HCT116 (cell line): Measurements from ENCODE around the gene GRID2. TPM values are rescaled to one million over a fixed set of nuclear protein-coding genes. Genes with fewer than 3 reads are reported as not detected.

Experiments
- ATAC-seq: fragments of 200-7000 bp; cut with Tn5 transposase; 2 replicates; pipeline ENCODE4 v1.9.1; 2020; ENCODE audit warnings: mild to moderate bottlenecking, moderate library complexity
- BruUV-seq: library from RNA; stranded (reverse); fragments of 400-500 nt; replicated peaks from 2 replicates; lab custom pipeline; 2021; lab: Mats Ljungman, UMichigan
- CTCF ChIA-PET: fragments of 300-600 bp; sonication (Branson Sonifier 250); formaldehyde crosslinking; loops from one replicate; lab custom pipeline; 2021; ENCODE audit warnings: antibody characterized with exemption; lab: Charles Lee
- POLR2A ChIA-PET: fragments of 300-600, 350-600 bp; sonication (Branson Sonifier 250); formaldehyde crosslinking; loops from one replicate; lab custom pipeline; 2021; ENCODE audit warnings: antibody characterized with exemption; lab: Charles Lee
- RAD21 ChIA-PET, 2 experiments: fragments of 300-600 bp; sonication (Branson Sonifier 250); formaldehyde crosslinking; loops; one replicate each; lab custom pipeline; 2023; ENCODE audit warnings: low total read pairs in 2 of 2; ENCODE audit not compliant: uncharacterized antibody in 2 of 2, unreplicated experiment in 2 of 2, low non-redundant PET in 1 of 2; lab: Charles Lee
- DNase-seq: peaks from one replicate; pipeline ENCODE4 v3.0.0-alpha.2; 2010; ENCODE audit warnings: low read depth, low spot score
- H2AFZ ChIP-seq: fragments of 200-600 bp; shearing (Covaris generic), sonication (generic); 2 replicates; pipeline ENCODE4 v1.6.1; 2017; ENCODE audit warnings: low read depth, mixed run types, mixed read lengths, antibody characterized with exemption, low read length; ENCODE audit not compliant: poor library complexity, severe bottlenecking
- H3K27ac ChIP-seq: 2 replicates; pipeline ENCODE4 v1.5.1; 2012; ENCODE audit warnings: low read depth, low read length
- H3K27me3 ChIP-seq: fragments of 200-600 bp; sonication (generic); 2 replicates; pipeline ENCODE4 v1.6.1; 2016; ENCODE audit warnings: mixed run types, low read length, mixed read lengths; ENCODE audit not compliant: insufficient read depth
- H3K36me3 ChIP-seq, 2 experiments: fragments of 200-500 bp in 1 of 2; fragments of 200-600 bp in 1 of 2; sonication (Bioruptor generic) in 1 of 2; sonication (generic) in 1 of 2; 2 replicates each; pipeline versions ENCODE4 v1.5.1 to v1.6.1; 2014 to 2016; ENCODE audit warnings: low read length in 2 of 2, inconsistent platforms in 1 of 2, mixed read lengths in 1 of 2, mixed run types in 1 of 2; ENCODE audit not compliant: insufficient read depth in 2 of 2, control insufficient read depth in 1 of 2
- H3K4me1 ChIP-seq, 2 experiments: fragments of 200-600 bp in 1 of 2; sonication (generic) in 1 of 2; 2 replicates each; pipeline versions ENCODE4 v1.5.1 to v1.6.1; 2012 to 2017; ENCODE audit warnings: low read length in 2 of 2, inconsistent platforms in 1 of 2, mild to moderate bottlenecking in 1 of 2, mixed read lengths in 1 of 2, mixed run types in 1 of 2, moderate library complexity in 1 of 2; ENCODE audit not compliant: insufficient read depth in 2 of 2, control insufficient read depth in 1 of 2
- H3K4me2 ChIP-seq: fragments of 200-600 bp; sonication (generic); 2 replicates; pipeline ENCODE4 v1.6.1; 2017; ENCODE audit warnings: mixed run types, low read length, mixed read lengths
- H3K4me3 ChIP-seq, 2 experiments: fragments of 200-600 bp in 1 of 2; sonication (generic) in 1 of 2; replicated peaks in 1 of 2; 2 replicates each; pipeline ENCODE4 v1.5.1; 2011 to 2016; ENCODE audit warnings: low read length in 2 of 2, control low read depth in 1 of 2, low read depth in 1 of 2, mild to moderate bottlenecking in 1 of 2, mixed read lengths in 1 of 2, mixed run types in 1 of 2
- H3K79me2 ChIP-seq: fragments of 200-600 bp; sonication (generic); 2 replicates; pipeline ENCODE4 v1.6.1; 2017; ENCODE audit warnings: mild to moderate bottlenecking, mixed run types, low read length, moderate library complexity, mixed read lengths; ENCODE audit not compliant: insufficient read depth
- H3K9ac ChIP-seq: fragments of 200-600 bp; sonication (generic); 2 replicates; pipeline ENCODE4 v1.6.1; 2016; ENCODE audit warnings: low read length, mixed read lengths
- H3K9me2 ChIP-seq: fragments of 200-600 bp; sonication (generic), shearing (Covaris generic); 2 replicates; pipeline ENCODE4 v1.6.1; 2017; ENCODE audit warnings: mixed run types, mild to moderate bottlenecking, moderate library complexity; ENCODE audit not compliant: insufficient read depth
- H3K9me3 ChIP-seq, 2 experiments: fragments of 200-500 bp in 1 of 2; fragments of 200-600 bp in 1 of 2; sonication (Bioruptor generic) in 1 of 2; sonication (generic) in 1 of 2; 2 replicates each; pipeline ENCODE4 v1.6.1; 2014 to 2017; ENCODE audit warnings: low read length in 2 of 2, mixed read lengths in 2 of 2, inconsistent platforms in 1 of 2, low read depth in 1 of 2, mild to moderate bottlenecking in 1 of 2, mixed run types in 1 of 2, moderate library complexity in 1 of 2; ENCODE audit not compliant: control insufficient read depth in 1 of 2, insufficient read depth in 1 of 2
- H4K20me1 ChIP-seq: fragments of 200-600 bp; sonication (generic), shearing (Covaris generic); 2 replicates; pipeline ENCODE4 v1.6.1; 2017; ENCODE audit warnings: mixed run types, mild to moderate bottlenecking, moderate library complexity; ENCODE audit not compliant: insufficient read depth
- CEBPB ChIP-seq: IDR thresholded peaks from 2 replicates; pipeline ENCODE4 v1.6.1; 2012; ENCODE audit warnings: low read depth
- EGR1 ChIP-seq: IDR thresholded peaks from 2 replicates; pipeline ENCODE4 v1.6.1; 2012; ENCODE audit warnings: low read depth
- ELF1 ChIP-seq: IDR thresholded peaks from 2 replicates; pipeline ENCODE4 v1.6.1; 2012; ENCODE audit warnings: low read depth, borderline replicate concordance
- EZH2 ChIP-seq: fragments of 200-600 bp; sonication (generic); IDR thresholded peaks from 2 replicates; pipeline ENCODE4 v1.6.1; 2017; ENCODE audit warnings: antibody characterized with exemption, mixed run types
- EZH2phosphoT487 ChIP-seq: fragments of 200-600 bp; IDR thresholded peaks from 2 replicates; pipeline ENCODE4 v1.6.1; 2018; ENCODE audit warnings: antibody characterized with exemption, borderline replicate concordance
- FOSL1 ChIP-seq: IDR thresholded peaks from 2 replicates; pipeline ENCODE4 v1.6.1; 2012; ENCODE audit warnings: low read depth
- JUND ChIP-seq: IDR thresholded peaks from 2 replicates; pipeline ENCODE4 v1.6.1; 2012
- MAX ChIP-seq: IDR thresholded peaks from 2 replicates; pipeline ENCODE4 v1.6.1; 2012
- POLR2A ChIP-seq: IDR thresholded peaks from 2 replicates; pipeline ENCODE4 v1.7.0; 2011; ENCODE audit warnings: borderline replicate concordance; ENCODE audit not compliant: insufficient read depth, insufficient read length; ENCODE audit errors: extremely low read depth
- RAD21 ChIP-seq: IDR thresholded peaks from 2 replicates; pipeline ENCODE4 v1.6.1; 2012; ENCODE audit warnings: low read depth, mild to moderate bottlenecking
- REST ChIP-seq: IDR thresholded peaks from 2 replicates; pipeline ENCODE4 v1.6.1; 2012; ENCODE audit warnings: low read depth
- SIN3A ChIP-seq: IDR thresholded peaks from 2 replicates; pipeline ENCODE4 v1.6.1; 2012; ENCODE audit warnings: low read depth
- SRF ChIP-seq: IDR thresholded peaks from 2 replicates; pipeline ENCODE4 v1.6.1; 2012; ENCODE audit warnings: low read depth
- TCF7L2 ChIP-seq: IDR thresholded peaks from 2 replicates; pipeline ENCODE4 v1.7.0; 2011; ENCODE audit warnings: borderline replicate concordance, inconsistent platforms; ENCODE audit not compliant: insufficient read depth, insufficient read length; ENCODE audit errors: extremely low read depth
- YY1 ChIP-seq: IDR thresholded peaks from 2 replicates; pipeline ENCODE4 v1.6.1; 2011; ENCODE audit warnings: low read length, low read depth, moderate library complexity, mild to moderate bottlenecking; ENCODE audit not compliant: insufficient replicate concordance; ENCODE audit errors: extremely low read depth
- ZFX ChIP-seq: fragments of 450-650 bp; IDR thresholded peaks from 2 replicates; pipeline ENCODE4 v1.6.1; 2017
- ZNF274 ChIP-seq: fragments of 200-500 bp; sonication (Bioruptor generic); IDR thresholded peaks from 2 replicates; pipeline ENCODE4 v1.6.1; 2014; ENCODE audit warnings: mild to moderate bottlenecking, low read depth, low read length, inconsistent platforms
- intact Hi-C: fragments of 100-400 bp; cut with micrococcal nuclease; formaldehyde crosslinking; loops from 2 replicates; pipeline ENCODE4 v1.10.0; 2022
- total RNA-seq: library from RNA; stranded (reverse); gene quantifications from one replicate; pipeline ENCODE4 v1.2.1, GENCODE V29; 2021; ENCODE audit not compliant: unreplicated experiment

The GRID2 gene
- total RNA-seq, 1 experiment from 2014 or later = not detected

GRCh38 chr4:92872604-92873003 is 568.8 kb downstream of the GRID2 start:
- H3K4me2 ChIP-seq = no peak overlapping the region
- H2AFZ ChIP-seq = no peak overlapping the region
- ChIA-PET CTCF (no interaction called here), POLR2A (no interaction called here), RAD21 (no interaction called here)
- H3K27ac ChIP-seq = no peak overlapping the region
- no peaks in the 10 kb centered on the region for H3K4me1 ChIP-seq
- no peaks in the 10 kb centered on the region for H3K36me3 ChIP-seq
- DNase-seq (no peak), ATAC-seq (no peak)
- no peaks in the 10 kb centered on the region for H3K79me2 ChIP-seq
- H3K27me3 ChIP-seq = no peaks in the 10 kb centered on the region
- H3K4me3 ChIP-seq = no peak overlapping the region
- no peaks in the 10 kb centered on the region for H4K20me1 ChIP-seq
- BruUV-seq = no TSS peak
- no peaks in the 10 kb centered on the region for H3K9me2 ChIP-seq
- TF ChIP-seq RAD21 (no peak), EZH2 (no peak), YY1 (no peak)
- H3K9ac ChIP-seq = no peak overlapping the region
- intact Hi-C loops = no loop called here
- H3K9me3 ChIP-seq = no peaks in the 10 kb centered on the region

- no peak overlapping the region for H2AFZ ChIP-seq
- no peaks in the 10 kb centered on the region for H3K4me1 ChIP-seq
- H3K36me3 ChIP-seq = no peaks in the 10 kb centered on the region
- no peak overlapping the region for H3K4me2 ChIP-seq
- POLR2A ChIA-PET = no interaction called here
- H3K9me3 ChIP-seq = no peaks in the 10 kb centered on the region
- no peaks in the 10 kb centered on the region for H3K9me2 ChIP-seq
- TF ChIP-seq CEBPB (no peak), EZH2phosphoT487 (no peak), YY1 (no peak), MAX (no peak), ELF1 (no peak), POLR2A (no peak), RAD21 (no peak), SRF (no peak), ZNF274 (no peak), EGR1 (no peak), TCF7L2 (no peak), ZFX (no peak), EZH2 (no peak), REST (no peak), SIN3A (no peak), FOSL1 (no peak), JUND (no peak)
- no peak overlapping the region for H3K9ac ChIP-seq
- no peak overlapping the region for H3K27ac ChIP-seq
- intact Hi-C loops = no loop called here
- no peaks in the 10 kb centered on the region for H4K20me1 ChIP-seq
- RAD21 ChIA-PET = no interaction called here
- H3K4me3 ChIP-seq = no peak overlapping the region
- DNase-seq (no peak), ATAC-seq (no peak)
- CTCF ChIA-PET = no interaction called here
- no peaks in the 10 kb centered on the region for H3K27me3 ChIP-seq
- no peaks in the 10 kb centered on the region for H3K79me2 ChIP-seq
- no TSS peak for BruUV-seq
Measured at GRCh38 chr4:92885632-92886031, 581.9 kb downstream of the GRID2 start.
